ENCODE measurements around the gene DDX6. TPM values are rescaled to one million over a fixed set of nuclear protein-coding genes. Genes with fewer than 3 reads are reported as not detected.

Gene DDX6
- total RNA-seq, 5 donors from 2014 or later (not counting 1 experiment from before 2014, with no cell fraction given), result 220 to 312 (median 244) TPM

Other genes starting within 250 kb of the DDX6 start
- gene IFT46, start 225.2 kb downstream of the DDX6 start, total RNA-seq, result 10 to 100 TPM in 3 of 5 donors, 1 to 10 TPM in 2; 7.0 to 12.4 (median 11.3) TPM
- 100 to 1,000 TPM in 3 of 5 donors, 10 to 100 TPM in 2; 80.6 to 117 (median 111) TPM for gene ARCN1, start 218.8 kb downstream of the DDX6 start, total RNA-seq
- 1 to 10 TPM; 1.8 to 7.8 (median 4.0) TPM for gene PHLDB1, start 183.5 kb downstream of the DDX6 start, total RNA-seq
- gene TREH, start 111.5 kb downstream of the DDX6 start, total RNA-seq, result not detected
- 10 to 100 TPM in 1 of 5 donors, 1 to 10 TPM in 4; 4.7 to 10.6 (median 6.3) TPM for gene CXCR5, start 92.7 kb upstream of the DDX6 start, total RNA-seq
- gene BCL9L, start 134.8 kb upstream of the DDX6 start, total RNA-seq, result 100 to 1,000 TPM; 229 to 331 (median 308) TPM
- under 1 TPM in 1 of 5 donors, not detected in 4; 0.32 TPM for gene UPK2, start 165.1 kb upstream of the DDX6 start, total RNA-seq
- gene FOXR1, start 180.6 kb upstream of the DDX6 start, total RNA-seq, result not detected
- gene CENATAC, start 207.0 kb upstream of the DDX6 start, total RNA-seq, result 100 to 1,000 TPM; 104 to 121 (median 118) TPM
- gene RPS25, start 227.2 kb upstream of the DDX6 start, total RNA-seq, result 1,000 to 10,000 TPM; 1,733 to 2,728 (median 2,161) TPM
- gene TRAPPC4, start 227.6 kb upstream of the DDX6 start, total RNA-seq, result 10 to 100 TPM; 65.0 to 78.5 (median 74.3) TPM
- gene SLC37A4, start 239.7 kb upstream of the DDX6 start, total RNA-seq, result 10 to 100 TPM in 4 of 5 donors, 1 to 10 TPM in 1; 8.9 to 18.0 (median 15.4) TPM